ENCODE results near the gene GRM8.

- TF ChIP-seq, protein P1, sequence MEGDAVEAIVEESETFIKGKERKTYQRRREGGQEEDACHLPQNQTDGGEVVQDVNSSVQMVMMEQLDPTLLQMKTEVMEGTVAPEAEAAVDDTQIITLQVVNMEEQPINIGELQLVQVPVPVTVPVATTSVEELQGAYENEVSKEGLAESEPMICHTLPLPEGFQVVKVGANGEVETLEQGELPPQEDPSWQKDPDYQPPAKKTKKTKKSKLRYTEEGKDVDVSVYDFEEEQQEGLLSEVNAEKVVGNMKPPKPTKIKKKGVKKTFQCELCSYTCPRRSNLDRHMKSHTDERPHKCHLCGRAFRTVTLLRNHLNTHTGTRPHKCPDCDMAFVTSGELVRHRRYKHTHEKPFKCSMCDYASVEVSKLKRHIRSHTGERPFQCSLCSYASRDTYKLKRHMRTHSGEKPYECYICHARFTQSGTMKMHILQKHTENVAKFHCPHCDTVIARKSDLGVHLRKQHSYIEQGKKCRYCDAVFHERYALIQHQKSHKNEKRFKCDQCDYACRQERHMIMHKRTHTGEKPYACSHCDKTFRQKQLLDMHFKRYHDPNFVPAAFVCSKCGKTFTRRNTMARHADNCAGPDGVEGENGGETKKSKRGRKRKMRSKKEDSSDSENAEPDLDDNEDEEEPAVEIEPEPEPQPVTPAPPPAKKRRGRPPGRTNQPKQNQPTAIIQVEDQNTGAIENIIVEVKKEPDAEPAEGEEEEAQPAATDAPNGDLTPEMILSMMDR (IDR thresholded peaks at IDR 0.05; ENCODE audit: borderline replicate concordance, extremely low read depth, low read length, poor library complexity, severe bottlenecking): no peak
- no peak for TF ChIP-seq EZH2 (IDR thresholded peaks at IDR 0.05; ENCODE audit: borderline replicate concordance, low read depth, low read length, severe bottlenecking)
These were observed 431.8 kb downstream of the GRM8 start for GRCh38 chr7:126820925-126821324.

All from DND-41 (cell line).